H9 (cell line): ENCODE measurements around the gene AQP5. TPM values are rescaled to one million over a fixed set of nuclear protein-coding genes. Genes with fewer than 3 reads are reported as not detected.

ENCODE experiments used
- DNase-seq: peaks from one replicate; pipeline ENCODE4 v3.0.0-alpha.2; 2017
- H2AFZ ChIP-seq: one replicate; pipeline ENCODE4 v1.6.1; 2013; ENCODE audit warnings: mild to moderate bottlenecking, low read length, control low read depth, moderate library complexity
- H2AK5ac ChIP-seq: 2 replicates; pipeline ENCODE4 v1.6.1; 2013; ENCODE audit warnings: low read length, control low read depth, mixed read lengths; ENCODE audit not compliant: insufficient read length
- H2BK120ac ChIP-seq: one replicate; pipeline ENCODE4 v1.6.1; 2013; ENCODE audit warnings: low read depth, mild to moderate bottlenecking, low read length, control low read depth, inconsistent platforms; ENCODE audit not compliant: poor library complexity, severe bottlenecking
- H2BK12ac ChIP-seq: 2 replicates; pipeline ENCODE4 v1.6.1; 2013; ENCODE audit warnings: low read length, control low read depth, mixed read lengths, low read depth; ENCODE audit not compliant: insufficient read length
- H2BK15ac ChIP-seq: 2 replicates; pipeline ENCODE4 v1.6.1; 2013; ENCODE audit warnings: low read depth, low read length, control low read depth
- H2BK20ac ChIP-seq: one replicate; pipeline ENCODE4 v1.6.1; 2013; ENCODE audit warnings: low read depth, mild to moderate bottlenecking, low read length, control low read depth, inconsistent platforms; ENCODE audit not compliant: poor library complexity, severe bottlenecking
- H2BK5ac ChIP-seq: 2 replicates; pipeline ENCODE4 v1.6.1; 2013; ENCODE audit warnings: low read length, control low read depth, mixed read lengths; ENCODE audit not compliant: insufficient read length
- H3K14ac ChIP-seq: 2 replicates; pipeline ENCODE4 v1.6.1; 2013; ENCODE audit warnings: low read length, control low read depth; ENCODE audit not compliant: insufficient read depth
- H3K18ac ChIP-seq: 2 replicates; pipeline ENCODE4 v1.6.1; 2013; ENCODE audit warnings: low read depth, mild to moderate bottlenecking, mixed read lengths, low read length, control low read depth; ENCODE audit not compliant: insufficient read length
- H3K23ac ChIP-seq: 2 replicates; pipeline ENCODE4 v1.6.1; 2013; ENCODE audit warnings: low read length, control low read depth, mixed read lengths, low read depth; ENCODE audit not compliant: insufficient read length
- H3K23me2 ChIP-seq: 2 replicates; pipeline ENCODE4 v1.6.1; 2013; ENCODE audit warnings: low read depth, mild to moderate bottlenecking, mixed read lengths, low read length, control low read depth; ENCODE audit not compliant: insufficient read length, poor library complexity, severe bottlenecking
- H3K27ac ChIP-seq: 2 replicates; pipeline ENCODE4 v1.5.1; 2013; ENCODE audit warnings: low read length, control low read depth, mixed read lengths, low read depth; ENCODE audit not compliant: insufficient read length
- H3K27me3 ChIP-seq: 2 replicates; pipeline ENCODE4 v1.6.1; 2013; ENCODE audit warnings: low read length, control low read depth, inconsistent platforms; ENCODE audit not compliant: insufficient read depth
- H3K4ac ChIP-seq: 2 replicates; pipeline ENCODE4 v1.6.1; 2013; ENCODE audit warnings: low read depth, mild to moderate bottlenecking, control low read depth, inconsistent platforms, low read length, moderate library complexity
- H3K4me1 ChIP-seq: 2 replicates; pipeline ENCODE4 v1.6.1; 2013; ENCODE audit warnings: low read length, control low read depth, inconsistent platforms; ENCODE audit not compliant: insufficient read depth
- H3K4me2 ChIP-seq: 2 replicates; pipeline ENCODE4 v1.6.1; 2013; ENCODE audit warnings: low read length, control low read depth, mixed read lengths; ENCODE audit not compliant: insufficient read length, insufficient read depth
- H3K56ac ChIP-seq: 2 replicates; pipeline ENCODE4 v1.6.1; 2013; ENCODE audit warnings: low read depth, mild to moderate bottlenecking, mixed read lengths, low read length, control low read depth; ENCODE audit not compliant: insufficient read length
- H3K79me1 ChIP-seq: 2 replicates; pipeline ENCODE4 v1.6.1; 2013; ENCODE audit warnings: low read depth, mild to moderate bottlenecking, moderate library complexity, low read length, control low read depth, inconsistent platforms; ENCODE audit not compliant: insufficient read depth, poor library complexity, severe bottlenecking
- H3K79me2 ChIP-seq: 2 replicates; pipeline ENCODE4 v1.6.1; 2013; ENCODE audit warnings: low read length, control low read depth, inconsistent platforms; ENCODE audit not compliant: insufficient read depth
- H3K9ac ChIP-seq: 2 replicates; pipeline ENCODE4 v1.6.1; 2013; ENCODE audit warnings: low read length, control low read depth, mixed read lengths; ENCODE audit not compliant: insufficient read length; ENCODE audit errors: extremely low read depth
- H3K9me3 ChIP-seq: one replicate; pipeline ENCODE4 v1.6.1; 2013; ENCODE audit warnings: low read depth, low read length, inconsistent platforms; ENCODE audit not compliant: control insufficient read depth
- H3T11ph ChIP-seq: one replicate; pipeline ENCODE4 v1.6.1; 2013; ENCODE audit warnings: mild to moderate bottlenecking, low read length, control low read depth, inconsistent platforms
- H4K20me1 ChIP-seq: one replicate; pipeline ENCODE4 v1.6.1; 2013; ENCODE audit not compliant: control insufficient read depth, insufficient read length, insufficient read depth
- H4K5ac ChIP-seq: 2 replicates; pipeline ENCODE4 v1.6.1; 2013; ENCODE audit warnings: low read depth, mild to moderate bottlenecking, mixed read lengths, low read length, control low read depth; ENCODE audit not compliant: insufficient read length
- H4K8ac ChIP-seq: replicated peaks from 2 replicates; pipeline ENCODE4 v1.6.1; 2013; ENCODE audit warnings: low read length, control low read depth, mixed read lengths, low read depth; ENCODE audit not compliant: insufficient read length
- H4K91ac ChIP-seq: 2 replicates; pipeline ENCODE4 v1.6.1; 2013; ENCODE audit warnings: low read depth, mild to moderate bottlenecking, moderate library complexity, mixed read lengths, low read length, control low read depth; ENCODE audit not compliant: insufficient read length
- H3K27ac Mint-ChIP-seq, 3 experiments: 2 replicates in 2 of 3; 3 replicates in 1 of 3; pipeline ENCODE4 v1.8.0; 2020 to 2021; ENCODE audit warnings: mixed read lengths in 3 of 3, mild to moderate bottlenecking in 1 of 3, moderate library complexity in 1 of 3
- H3K27me3 Mint-ChIP-seq: 2 replicates; pipeline ENCODE4 v1.8.0; 2021; ENCODE audit warnings: low read depth, mild to moderate bottlenecking, moderate library complexity, mixed read lengths
- H3K36me3 Mint-ChIP-seq, 3 experiments: 2 replicates in 2 of 3; 3 replicates in 1 of 3; pipeline ENCODE4 v1.8.0; 2020 to 2021; ENCODE audit warnings: low read depth in 3 of 3, mixed read lengths in 3 of 3; ENCODE audit not compliant: insufficient read depth in 1 of 3
- H3K4me1 Mint-ChIP-seq, 2 experiments: 2 replicates each; pipeline ENCODE4 v1.8.0; 2020; ENCODE audit warnings: mixed read lengths in 2 of 2
- H3K4me3 Mint-ChIP-seq, 2 experiments: 2 replicates in 1 of 2; 3 replicates in 1 of 2; pipeline ENCODE4 v1.8.0; 2020 to 2021; ENCODE audit warnings: mild to moderate bottlenecking in 2 of 2, mixed read lengths in 2 of 2, moderate library complexity in 1 of 2
- H3K9me3 Mint-ChIP-seq, 2 experiments: 2 replicates in 1 of 2; 3 replicates in 1 of 2; pipeline ENCODE4 v1.8.0; 2020; ENCODE audit warnings: mild to moderate bottlenecking in 2 of 2, mixed read lengths in 2 of 2, moderate library complexity in 1 of 2
- WGBS: extraction: QIAGEN DNeasy Blood & Tissue Kit; methylation state at CpG from one replicate; pipeline ENCODE4 v1.1.7; 2013; ENCODE audit warnings: missing lambda C conversion rate, low lambda C conversion rate, mixed read lengths; ENCODE audit not compliant: insufficient read length; ENCODE audit errors: extremely low coverage; 5-methylcytosine and 5-hydroxymethylcytosine counted together
- total RNA-seq: library from RNA; stranded (reverse); gene quantifications from 2 replicates; pipeline ENCODE4 v1.2.1, GENCODE V29; 2021
- TF ChIP-seq, protein P1 (sequence below): fragments of 200-600 bp; sonication (generic); conservative IDR thresholded peaks from 3 replicates; pipeline ENCODE4 v1.8.0; 2021; ENCODE audit warnings: antibody characterized with exemption, mild to moderate bottlenecking

Gene AQP5
- total RNA-seq, 1 experiment from 2014 or later, result 2.8 TPM

DNA sequence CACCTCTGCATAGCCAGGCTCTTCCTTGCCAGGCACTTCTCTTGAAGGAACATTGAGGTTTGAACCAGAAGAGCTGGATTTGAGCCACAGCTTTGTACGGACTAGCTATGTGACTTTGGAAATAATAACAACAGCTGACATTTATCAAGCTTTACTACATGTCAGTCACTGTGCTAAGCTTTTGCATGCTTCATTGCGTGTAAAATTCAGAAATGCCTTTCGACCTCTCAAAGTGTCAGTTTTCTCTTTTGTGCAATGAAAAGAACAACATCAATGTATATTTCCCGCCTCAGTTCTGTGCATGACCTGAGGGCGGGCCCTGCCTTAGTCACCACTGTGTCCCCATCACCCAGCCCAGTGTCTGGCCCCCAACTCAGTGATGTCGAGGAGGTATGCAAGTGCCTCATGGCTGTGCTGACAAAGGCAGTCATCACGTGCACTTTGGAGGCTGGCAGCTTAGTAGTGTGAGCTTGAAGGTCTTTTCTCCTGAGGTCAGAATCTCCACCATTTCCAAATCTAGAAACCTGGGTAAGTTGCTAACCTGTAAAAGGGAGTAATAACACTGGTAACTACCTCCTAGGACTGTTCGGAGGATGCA is 29.0 kb upstream of the AQP5 start:
- Mint-ChIP-seq H3K4me3 (no peak overlapping the region), H3K4me1 (peaks cover 4 to 10% of the 10 kb centered on the region in 2 experiments), H3K27me3 (peaks cover 7% of the 10 kb centered on the region), H3K9me3 (no peaks in the 10 kb centered on the region), H3K36me3 (no peaks in the 10 kb centered on the region), H3K27ac (no peak overlapping the region)
- Histone ChIP-seq H3K23me2 (no peaks in the 10 kb centered on the region), H2BK120ac (no peak overlapping the region), H2AK5ac (no peak overlapping the region), H3K27ac (no peak overlapping the region), H3K79me1 (no peaks in the 10 kb centered on the region), H3T11ph (no peak overlapping the region), H2BK15ac (no peak overlapping the region), H4K8ac (no peak overlapping the region), H2BK5ac (no peak overlapping the region), H3K23ac (no peak overlapping the region), H3K4ac (no peak overlapping the region), H3K18ac (no peak overlapping the region), H2BK20ac (no peak overlapping the region), H3K9ac (no peak overlapping the region), H4K5ac (no peak overlapping the region), H3K79me2 (no peaks in the 10 kb centered on the region), H3K4me2 (no peak overlapping the region), H3K4me1 (no peaks in the 10 kb centered on the region), H3K14ac (no peak overlapping the region), H3K56ac (no peak overlapping the region), H2BK12ac (no peak overlapping the region), H3K27me3 (no peaks in the 10 kb centered on the region), H4K91ac (no peak overlapping the region), H2AFZ (no peak overlapping the region), H3K9me3 (no peaks in the 10 kb centered on the region), H4K20me1 (no peaks in the 10 kb centered on the region)
- peak; percentile 26 for DNase-seq
- no CpG with 5 or more reads among the region's 8 CpGs for WGBS
- TF ChIP-seq, protein P1, sequence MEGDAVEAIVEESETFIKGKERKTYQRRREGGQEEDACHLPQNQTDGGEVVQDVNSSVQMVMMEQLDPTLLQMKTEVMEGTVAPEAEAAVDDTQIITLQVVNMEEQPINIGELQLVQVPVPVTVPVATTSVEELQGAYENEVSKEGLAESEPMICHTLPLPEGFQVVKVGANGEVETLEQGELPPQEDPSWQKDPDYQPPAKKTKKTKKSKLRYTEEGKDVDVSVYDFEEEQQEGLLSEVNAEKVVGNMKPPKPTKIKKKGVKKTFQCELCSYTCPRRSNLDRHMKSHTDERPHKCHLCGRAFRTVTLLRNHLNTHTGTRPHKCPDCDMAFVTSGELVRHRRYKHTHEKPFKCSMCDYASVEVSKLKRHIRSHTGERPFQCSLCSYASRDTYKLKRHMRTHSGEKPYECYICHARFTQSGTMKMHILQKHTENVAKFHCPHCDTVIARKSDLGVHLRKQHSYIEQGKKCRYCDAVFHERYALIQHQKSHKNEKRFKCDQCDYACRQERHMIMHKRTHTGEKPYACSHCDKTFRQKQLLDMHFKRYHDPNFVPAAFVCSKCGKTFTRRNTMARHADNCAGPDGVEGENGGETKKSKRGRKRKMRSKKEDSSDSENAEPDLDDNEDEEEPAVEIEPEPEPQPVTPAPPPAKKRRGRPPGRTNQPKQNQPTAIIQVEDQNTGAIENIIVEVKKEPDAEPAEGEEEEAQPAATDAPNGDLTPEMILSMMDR, result no peak
